B cell (primary cell): Measurements from ENCODE around the gene S100A16.

Experiments
- CTCF ChIP-seq: fragments of 200-600 bp; IDR thresholded peaks from one replicate; pipeline ENCODE4 v1.8.0; 2022; ENCODE audit warnings: antibody characterized with exemption, mild to moderate bottlenecking
- EZH2 ChIP-seq: IDR thresholded peaks from 2 replicates; pipeline ENCODE4 v1.6.1; 2012; ENCODE audit warnings: borderline replicate concordance, low read depth, mild to moderate bottlenecking, moderate library complexity, low read length; ENCODE audit not compliant: insufficient read depth, poor library complexity, severe bottlenecking

DNA sequence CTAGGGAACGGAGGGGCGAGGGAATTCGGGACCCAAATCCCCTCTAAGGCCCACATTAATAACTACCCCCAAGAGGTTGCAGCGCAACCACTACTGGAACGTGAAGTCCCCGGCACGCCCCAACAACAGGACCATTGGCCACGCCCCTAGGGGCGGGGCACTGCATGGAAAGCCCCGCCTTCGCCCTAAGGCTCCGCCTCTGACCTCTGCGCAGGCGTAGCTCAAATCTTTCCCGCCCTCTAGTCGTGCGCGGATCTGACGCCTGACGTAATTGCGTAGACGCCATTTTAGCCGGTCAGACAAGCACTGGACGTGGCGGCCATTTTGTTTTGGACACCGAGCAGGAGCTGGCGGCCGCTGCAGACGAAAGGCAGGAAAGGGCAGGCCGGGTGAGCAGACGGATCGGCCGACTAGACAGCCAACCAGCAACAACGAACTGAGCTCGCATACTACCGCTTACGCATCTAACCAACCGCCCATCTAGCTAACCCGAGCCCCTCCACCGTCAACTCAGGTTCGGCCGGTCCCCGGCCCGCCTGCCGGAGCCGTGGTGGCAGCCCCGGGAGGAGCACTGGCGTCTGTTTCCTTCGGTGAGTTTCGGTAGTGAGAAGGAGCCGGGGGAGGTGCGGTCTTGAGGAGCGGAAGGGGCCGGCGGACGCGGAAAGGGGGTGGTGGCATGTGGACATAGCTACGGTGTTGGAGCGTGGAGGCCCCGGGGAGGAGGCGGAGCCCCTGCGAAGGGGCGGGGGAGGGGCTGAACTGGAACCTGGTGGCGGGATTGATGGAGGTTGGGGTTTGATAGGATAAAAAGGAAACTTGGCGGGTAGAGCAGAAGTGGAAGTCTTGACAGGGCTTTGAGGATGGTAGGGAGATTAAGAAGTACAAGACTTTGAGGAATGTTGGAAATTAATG is 21.1 kb upstream of the S100A16 start, which contains the start of gene CHTOP:
- TF ChIP-seq EZH2, result no peak
- no peak for TF ChIP-seq CTCF
